Vein endothelial cell (primary cell): ENCODE measurements around the gene HEXA. TPM values are rescaled to one million over a fixed set of nuclear protein-coding genes. Genes with fewer than 3 reads are reported as not detected.

Experiments used
- total RNA-seq: library from RNA; depleted of rRNA; stranded (reverse); fragments of >200 nt; gene quantifications from 2 replicates; pipeline ENCODE4 v1.2.3, GENCODE V29; 2012

The HEXA gene
- 81.2 and 88.5 TPM in 2 replicates for total RNA-seq

GRCh38 chr15:72375846-72376581 lies at the start of gene HEXA:
Gene HEXA (minus strand): TSS chr15:72376014. CDS start chr15:72375972, 42 bp downstream.

GRCh38 chr15:72397796-72398588 lies 22.2 kb upstream of the HEXA start, which contains the start of gene TMEM202:
Gene TMEM202 (plus strand): TSS chr15:72398305. CDS start chr15:72398327, 22 bp downstream.

GRCh38 chr15:72319985-72320671 lies 55.7 kb downstream of the HEXA start, which contains the start of gene CELF6:
Gene CELF6 (minus strand): TSS chr15:72320157. CDS start chr15:72319874, 283 bp downstream.

Other genes starting within 250 kb of the HEXA start
- 0.33 TPM in 1 of 2 replicates, not detected in the other for gene GRAMD2A, start 178.2 kb downstream of the HEXA start, total RNA-seq
- 1,088 and 1,388 TPM in 2 replicates for gene PKM, start 144.8 kb downstream of the HEXA start, total RNA-seq
- 23.2 and 24.8 TPM in 2 replicates for gene PARP6, start 103.5 kb downstream of the HEXA start, total RNA-seq
- under 0.01 and 0.10 TPM in 2 replicates for gene CELF6, start 55.9 kb downstream of the HEXA start, total RNA-seq
- not detected in 2 replicates for gene TMEM202, start 22.3 kb upstream of the HEXA start, total RNA-seq
- gene ARIH1, start 98.3 kb upstream of the HEXA start, total RNA-seq = 44.1 and 52.2 TPM in 2 replicates